Measurements from ENCODE around the gene KIAA1217.

GRCh38 chr10:24406809-24407483, 198.0 kb downstream of the KIAA1217 start:
- no peak for TF ChIP-seq CTCF (IDR thresholded peaks at IDR 0.05 in 2 of 3, conservative IDR thresholded peaks at IDR 0.05 in 1 of 3; ENCODE audit: borderline replicate concordance in 1 of 3, insufficient read depth in 1 of 3, low read depth in 2 of 3, low read length in 2 of 3)
- TF ChIP-seq EZH2 (IDR thresholded peaks at IDR 0.05) = no peak
